HEK293 (cell line): Measurements from ENCODE around the gene SLC16A13.
"Not testable (repeated sequence)": the region's sequence is repeated elsewhere in the genome, so short reads cannot be mapped to it uniquely, and the experiment has no call there.

Source experiments
- CTCF ChIP-seq: fragments of 450-650 bp; formaldehyde crosslinking; IDR thresholded peaks from 2 replicates; pipeline ENCODE4 v1.5.1; 2016; ENCODE audit warnings: missing biosample characterization, missing genetic modification characterization
- ZBTB11 ChIP-seq: fragments of 450-650 bp; formaldehyde crosslinking; conservative IDR thresholded peaks from 2 replicates; pipeline ENCODE4 v1.5.1; 2016; ENCODE audit warnings: low read depth, missing biosample characterization, missing genetic modification characterization
- ZBTB7A ChIP-seq: fragments of 450-650 bp; formaldehyde crosslinking; IDR thresholded peaks from 2 replicates; pipeline ENCODE4 v1.5.1; 2016; ENCODE audit warnings: low read depth, missing biosample characterization, missing genetic modification characterization

GRCh38 chr17:7089570-7089969 is 53.8 kb downstream of the SLC16A13 start:
- not testable (repeated sequence) for TF ChIP-seq ZBTB7A, CTCF, ZBTB11 (tag by site-specific recombination)
